NCI-H2171 treated with DMSO at 0.1 percent for 48 hours (cell line): Measurements from ENCODE around the gene NAXD.
"Not testable (repeated sequence)": the region's sequence is repeated elsewhere in the genome, so short reads cannot be mapped to it uniquely, and the experiment has no call there.

Source experiments
- DNase-seq: peaks from one replicate; lab custom pipeline; 2025; lab: John Stamatoyannopoulos, UW

Gene NAXD

GRCh38 chr13:110615322-110616102 lies at the start of gene NAXD:
TSS of gene NAXD (plus strand) at chr13:110615545. CDS start at chr13:110615602, 57 bp downstream.
- DNase-seq, result peak; percentile 91

- no peak for DNase-seq
Observed at GRCh38 chr13:110566171-110566570, 49.2 kb upstream of the NAXD start.

DNA sequence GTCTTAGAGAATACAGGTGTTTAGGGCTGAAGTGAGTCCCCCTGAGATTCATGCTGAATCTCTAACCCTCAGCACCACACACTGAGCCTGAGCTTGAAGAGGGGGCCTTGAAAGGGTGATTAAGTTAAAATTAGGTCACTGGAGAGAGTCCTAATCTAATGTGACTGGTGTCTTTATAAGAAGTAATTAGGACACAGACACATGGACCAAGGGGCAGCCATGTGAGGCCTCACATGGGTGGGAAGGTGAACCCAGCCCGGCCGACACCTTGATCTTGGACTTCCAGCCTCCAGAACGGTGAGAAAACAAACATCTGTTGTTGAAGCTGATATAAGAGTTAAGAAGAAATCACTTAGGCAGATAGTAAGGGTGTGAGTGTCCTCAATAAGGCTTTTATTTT lies 46.7 kb upstream of the NAXD start:
- no peak for DNase-seq

GRCh38 chr13:110569962-110570361 lies 45.4 kb upstream of the NAXD start:
- DNase-seq, result not testable (repeated sequence)

- DNase-seq, result no peak
Observed at GRCh38 chr13:110570886-110571285, 44.5 kb upstream of the NAXD start.

DNA sequence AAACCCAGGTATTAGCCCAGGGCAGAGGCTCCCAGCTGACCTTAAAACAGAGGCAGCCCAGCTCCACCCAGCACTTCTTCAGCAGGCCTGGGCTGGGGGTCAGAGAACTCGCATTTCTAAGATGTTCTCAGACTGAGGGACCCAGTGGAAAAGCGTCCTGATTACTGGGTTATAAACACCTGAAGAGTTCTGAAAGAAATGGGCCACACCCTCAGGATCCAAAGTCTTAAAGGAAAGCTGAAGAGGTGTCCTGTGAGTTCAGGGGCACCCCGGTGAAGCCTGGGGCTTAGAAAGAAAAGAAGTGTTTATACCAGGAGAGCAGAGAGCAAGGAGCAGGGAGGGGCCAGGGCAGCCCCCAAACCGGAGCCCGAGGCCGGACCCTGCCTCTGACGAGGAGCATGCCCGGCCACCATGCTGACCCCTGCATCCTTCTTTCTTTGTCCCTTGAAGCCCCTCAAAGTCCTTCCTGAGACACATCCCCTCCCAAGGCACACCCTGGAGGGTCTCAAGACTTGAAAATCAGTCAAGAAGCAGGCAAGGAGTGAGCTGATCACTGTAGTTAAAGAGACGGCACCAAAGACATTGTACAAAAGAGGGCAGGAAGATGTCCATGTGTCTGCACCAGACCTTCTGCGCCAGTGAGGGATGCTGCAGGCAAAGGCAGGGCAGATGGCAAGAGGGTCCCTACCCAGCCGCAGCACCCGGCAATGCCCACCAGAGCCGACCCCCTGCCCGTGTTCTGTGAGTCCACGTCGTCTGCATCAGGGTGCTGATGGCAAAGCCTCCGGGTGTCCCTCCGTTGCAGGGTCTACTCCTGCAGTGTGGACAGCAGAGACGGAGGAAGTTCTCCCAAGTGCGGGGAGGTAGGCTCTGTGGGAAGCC lies 43.2 kb upstream of the NAXD start:
- DNase-seq, result no peak

DNA sequence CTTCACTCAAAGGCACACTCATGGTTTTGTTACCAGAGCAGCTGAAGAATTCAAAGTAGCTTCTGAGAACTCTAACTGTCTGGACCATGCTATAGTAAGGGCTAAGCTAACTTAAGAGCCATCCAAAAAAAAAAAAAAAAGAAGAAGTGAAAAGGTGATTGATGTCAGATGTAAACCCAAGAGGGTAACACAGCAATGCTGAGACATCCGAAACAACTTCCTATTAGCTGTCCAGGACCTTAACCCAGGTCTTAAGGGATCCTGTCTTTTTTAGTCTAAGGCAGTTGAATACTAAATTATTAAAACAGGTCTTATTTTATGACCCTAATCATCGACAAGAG lies 42.6 kb upstream of the NAXD start:
- no peak for DNase-seq

GRCh38 chr13:110574161-110574560 lies 41.2 kb upstream of the NAXD start:
- no peak for DNase-seq

GRCh38 chr13:110575322-110576069 lies 39.8 kb upstream of the NAXD start:
- no peak for DNase-seq

- DNase-seq, result no peak
Observed at GRCh38 chr13:110576070-110576394, 39.3 kb upstream of the NAXD start.

GRCh38 chr13:110576736-110577476 lies 38.4 kb upstream of the NAXD start:
- no peak for DNase-seq

GRCh38 chr13:110578363-110578762 lies 37.0 kb upstream of the NAXD start:
- DNase-seq, result no peak

DNA sequence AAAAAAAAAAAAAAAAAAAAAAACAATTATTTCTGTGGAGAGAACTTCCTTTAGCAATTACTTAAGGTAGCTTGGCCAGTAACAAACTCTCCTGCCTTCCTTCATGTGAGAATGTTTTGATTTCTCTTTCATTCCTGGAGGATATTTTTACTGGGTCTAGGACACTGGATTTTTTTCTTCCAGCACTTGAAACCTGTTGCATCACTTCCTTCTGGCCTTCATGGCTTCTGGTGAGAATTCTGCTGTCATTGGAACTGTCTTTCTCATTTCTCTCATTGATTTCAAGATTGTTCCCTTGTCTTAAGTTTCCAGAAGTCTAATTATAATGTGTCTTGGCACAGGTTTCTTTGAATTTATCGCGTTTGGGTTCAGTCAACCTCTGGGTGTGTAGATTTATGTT lies 34.5 kb upstream of the NAXD start:
- no peak for DNase-seq

- no peak for DNase-seq
Observed at GRCh38 chr13:110581506-110582185, 33.7 kb upstream of the NAXD start.

- DNase-seq, result no peak
Observed at GRCh38 chr13:110582421-110582954, 32.9 kb upstream of the NAXD start.

GRCh38 chr13:110583178-110583865 lies 32.0 kb upstream of the NAXD start:
- no peak for DNase-seq

GRCh38 chr13:110589793-110590390 lies 25.5 kb upstream of the NAXD start:
- DNase-seq, result no peak

- DNase-seq, result no peak
Observed at GRCh38 chr13:110590577-110590976, 24.8 kb upstream of the NAXD start.

- no peak for DNase-seq
Observed at GRCh38 chr13:110592665-110593064, 22.7 kb upstream of the NAXD start.
